ENCODE data around the gene CDKL5.

The CDKL5 gene

DNA sequence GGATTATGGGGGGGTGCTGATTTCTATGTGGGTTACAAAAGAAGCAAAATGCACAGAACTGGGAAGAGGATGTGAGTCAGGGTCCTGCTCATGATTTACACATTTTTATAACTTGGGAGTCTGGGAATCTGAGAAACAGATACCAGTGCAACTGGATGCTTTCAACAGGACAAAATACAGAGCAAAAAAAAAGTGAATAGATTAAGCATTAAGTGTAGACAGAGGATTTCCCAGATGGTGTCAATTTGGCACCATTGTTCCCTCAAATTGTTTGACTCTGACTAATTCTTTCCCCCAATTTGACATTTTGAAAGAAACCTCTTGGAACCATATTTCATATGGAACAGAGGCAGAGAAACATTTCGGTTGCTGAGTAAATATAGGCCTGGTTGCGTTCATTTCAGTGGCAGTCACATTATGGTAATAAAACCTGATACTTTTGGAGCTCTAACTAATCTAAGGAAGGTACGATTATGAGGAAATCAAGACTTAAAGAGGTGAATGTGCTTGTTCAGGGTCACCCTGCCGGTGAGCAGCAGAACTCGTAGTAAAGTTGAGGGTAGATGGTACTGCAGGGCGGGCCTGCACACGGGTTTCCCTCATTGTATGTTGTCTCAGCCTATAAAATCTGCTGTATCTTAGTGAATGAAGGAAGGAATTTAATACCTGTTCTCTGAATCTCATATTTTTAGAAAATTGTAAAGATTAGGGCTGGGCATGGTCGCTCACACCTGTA, 18.7 kb upstream of the CDKL5 start:
- no peak overlapping the region for H3K4me3 ChIP-seq (ENCODE audit: low read length)
- TF ChIP-seq, protein P1, sequence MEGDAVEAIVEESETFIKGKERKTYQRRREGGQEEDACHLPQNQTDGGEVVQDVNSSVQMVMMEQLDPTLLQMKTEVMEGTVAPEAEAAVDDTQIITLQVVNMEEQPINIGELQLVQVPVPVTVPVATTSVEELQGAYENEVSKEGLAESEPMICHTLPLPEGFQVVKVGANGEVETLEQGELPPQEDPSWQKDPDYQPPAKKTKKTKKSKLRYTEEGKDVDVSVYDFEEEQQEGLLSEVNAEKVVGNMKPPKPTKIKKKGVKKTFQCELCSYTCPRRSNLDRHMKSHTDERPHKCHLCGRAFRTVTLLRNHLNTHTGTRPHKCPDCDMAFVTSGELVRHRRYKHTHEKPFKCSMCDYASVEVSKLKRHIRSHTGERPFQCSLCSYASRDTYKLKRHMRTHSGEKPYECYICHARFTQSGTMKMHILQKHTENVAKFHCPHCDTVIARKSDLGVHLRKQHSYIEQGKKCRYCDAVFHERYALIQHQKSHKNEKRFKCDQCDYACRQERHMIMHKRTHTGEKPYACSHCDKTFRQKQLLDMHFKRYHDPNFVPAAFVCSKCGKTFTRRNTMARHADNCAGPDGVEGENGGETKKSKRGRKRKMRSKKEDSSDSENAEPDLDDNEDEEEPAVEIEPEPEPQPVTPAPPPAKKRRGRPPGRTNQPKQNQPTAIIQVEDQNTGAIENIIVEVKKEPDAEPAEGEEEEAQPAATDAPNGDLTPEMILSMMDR (conservative IDR thresholded peaks at IDR 0.05; ENCODE audit: low read length), result no peak
- peak; percentile 56 for DNase-seq (ENCODE audit: low read depth)

DNA sequence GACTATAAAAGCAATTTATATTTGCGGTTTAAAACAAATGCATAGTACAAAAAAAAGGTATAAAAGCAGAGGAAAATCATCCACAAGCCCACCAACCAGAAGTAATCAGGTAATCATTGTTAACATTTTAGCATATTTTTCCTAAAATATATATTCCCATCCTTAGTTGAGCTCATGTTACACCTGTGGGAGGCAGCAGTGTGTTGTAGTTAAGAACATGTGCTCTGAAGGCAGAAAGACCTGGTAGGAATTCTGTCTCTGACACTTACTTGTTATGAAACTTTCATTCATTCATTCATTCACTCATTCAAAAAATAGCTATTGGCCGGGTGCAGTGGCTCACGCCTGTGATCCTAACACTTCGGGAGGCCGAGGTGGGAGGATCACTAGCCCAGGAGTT, 15.4 kb upstream of the CDKL5 start:
- no peak overlapping the region for H3K4me3 ChIP-seq (ENCODE audit: low read length)
- peak; percentile 33 for DNase-seq (ENCODE audit: low read depth)
- TF ChIP-seq, protein P1 (conservative IDR thresholded peaks at IDR 0.05; ENCODE audit: low read length), result peak; percentile 38

DNA sequence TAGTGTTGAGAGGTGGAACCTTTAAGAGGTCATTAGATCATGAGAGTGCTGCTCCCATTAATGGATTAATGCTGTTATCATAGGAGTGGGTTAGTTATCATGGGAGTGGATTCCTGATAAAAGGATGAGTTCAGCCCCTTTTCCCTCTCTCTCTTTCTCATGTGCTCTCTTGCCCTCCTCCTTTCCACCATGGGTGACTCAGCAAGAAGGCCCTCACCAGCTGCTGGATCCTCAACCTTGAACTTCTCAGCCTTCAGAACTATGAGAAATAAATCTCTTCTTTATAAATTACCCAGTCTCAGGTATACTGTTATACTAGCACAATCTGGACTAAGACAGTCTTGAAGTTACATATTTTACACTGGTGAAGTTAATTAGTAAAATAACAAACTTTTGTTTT, 10.0 kb upstream of the CDKL5 start:
- TF ChIP-seq, protein P1 (conservative IDR thresholded peaks at IDR 0.05; ENCODE audit: low read length), result no peak
- DNase-seq (ENCODE audit: low read depth), result no peak
- no peak overlapping the region for H3K4me3 ChIP-seq (ENCODE audit: low read length)

DNA sequence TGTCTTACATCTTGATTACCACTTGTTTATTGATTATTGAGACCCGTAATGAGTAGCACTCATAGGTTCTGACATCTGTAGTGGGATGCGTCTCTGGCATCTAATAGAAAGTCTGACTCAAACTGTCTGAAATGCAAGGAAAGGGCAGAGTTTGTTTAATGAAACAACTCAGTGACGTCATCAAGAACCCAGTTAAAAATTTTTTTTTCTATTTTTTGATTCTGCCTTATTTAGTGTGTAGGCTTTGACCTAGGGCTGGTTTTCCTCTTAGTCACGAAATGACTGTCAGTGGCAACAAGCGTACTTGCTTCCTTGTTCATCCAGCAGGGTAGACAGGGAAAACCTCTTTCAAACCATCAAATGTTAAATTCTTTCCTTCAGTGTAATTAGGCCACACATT, 3.1 kb upstream of the CDKL5 start:
- DNase-seq (ENCODE audit: low read depth), result peak; percentile 83
- no peak overlapping the region for H3K4me3 ChIP-seq (ENCODE audit: low read length)
- TF ChIP-seq, protein P1 (conservative IDR thresholded peaks at IDR 0.05; ENCODE audit: low read length), result peak; percentile 21; the same call in 1 of the 2 replicates

DNA sequence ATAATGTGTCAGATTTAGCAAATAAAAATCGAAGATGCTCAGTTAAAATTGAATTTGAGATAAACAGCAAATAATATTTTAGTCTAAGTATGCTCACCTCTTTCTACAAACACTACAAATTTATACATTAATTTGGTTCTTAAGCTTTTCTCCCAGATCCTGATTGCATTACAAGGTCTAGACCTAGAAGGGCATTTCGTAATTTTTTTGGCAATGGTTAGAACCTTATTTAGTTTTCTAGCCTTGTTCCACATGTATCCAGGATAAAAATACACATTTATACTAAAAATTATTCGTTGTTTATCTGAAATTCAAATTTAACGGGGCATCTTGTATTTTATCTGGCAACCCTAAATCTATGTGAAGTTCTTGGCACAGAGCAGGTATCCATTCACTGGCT, 2.5 kb upstream of the CDKL5 start:
- no peak overlapping the region for H3K4me3 ChIP-seq (ENCODE audit: low read length)
- TF ChIP-seq, protein P1 (conservative IDR thresholded peaks at IDR 0.05; ENCODE audit: low read length), result no peak
- DNase-seq (ENCODE audit: low read depth), result peak; percentile 46

DNA sequence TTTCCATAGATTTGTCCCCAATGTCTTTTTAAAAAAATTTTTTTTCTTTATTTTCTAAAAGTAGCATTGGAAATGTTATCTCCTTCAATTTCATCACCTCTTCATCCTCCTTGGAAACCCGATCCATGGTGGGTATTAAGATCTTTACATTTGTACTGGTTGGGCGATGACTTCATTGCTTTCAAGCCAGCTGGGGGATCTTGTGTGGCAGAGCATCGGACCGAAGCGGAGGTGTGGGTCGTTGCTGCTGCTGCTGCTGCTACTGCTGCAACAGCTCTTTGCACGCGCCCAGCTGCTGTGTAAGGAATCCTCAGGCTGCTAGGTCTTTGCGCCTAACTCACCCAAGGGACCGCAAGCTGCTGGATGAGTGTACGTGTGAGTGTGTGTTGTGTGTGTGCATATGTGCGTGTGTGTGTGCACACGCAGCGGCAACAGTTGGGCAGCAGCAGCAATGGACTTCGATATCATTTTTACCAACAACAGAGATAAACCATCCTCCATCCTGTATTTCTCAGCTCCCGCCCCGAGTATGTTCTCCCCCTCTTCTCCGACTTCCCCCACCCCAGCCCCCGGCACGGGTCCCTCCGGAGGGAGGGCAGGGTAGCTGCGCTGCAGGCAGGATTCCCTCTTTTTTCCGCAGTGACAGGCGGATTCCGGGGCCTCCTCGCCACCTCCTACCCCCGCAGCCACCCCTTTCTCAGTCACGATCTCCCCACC, 768 bp upstream of the CDKL5 start:
- H3K4me3 ChIP-seq (ENCODE audit: low read length), result peak overlapping the region; percentile 67
- peak; percentile 27 for DNase-seq (ENCODE audit: low read depth)
- TF ChIP-seq, protein P1 (conservative IDR thresholded peaks at IDR 0.05; ENCODE audit: low read length), result no peak

DNA sequence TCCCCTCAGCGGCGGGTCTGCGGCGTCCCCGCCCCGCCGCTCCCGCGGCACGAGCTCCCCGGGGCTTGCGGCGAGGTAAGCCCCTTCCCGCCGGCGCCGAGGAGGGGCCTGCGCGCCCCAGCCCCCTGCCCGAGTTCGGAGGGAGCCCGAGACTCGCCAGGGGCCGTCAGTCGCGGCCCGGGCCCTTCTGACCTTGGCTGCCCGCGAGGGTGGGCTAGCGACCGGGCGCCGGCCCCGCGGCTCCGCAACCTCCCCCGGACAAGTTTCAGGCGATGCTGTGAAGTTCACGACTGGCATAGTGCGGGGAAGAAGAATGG, 554 bp downstream of the CDKL5 start:
- H3K4me3 ChIP-seq (ENCODE audit: low read length), result peak overlapping the region; percentile 66
- TF ChIP-seq, protein P1 (conservative IDR thresholded peaks at IDR 0.05; ENCODE audit: low read length), result no peak
- DNase-seq (ENCODE audit: low read depth), result no peak

All from AG10803 (cell line).